ENCODE data around the gene ACSS1. TPM values are rescaled to one million over a fixed set of nuclear protein-coding genes. Genes with fewer than 3 reads are reported as not detected.

The ACSS1 gene
- total RNA-seq, 1 experiment from 2014 or later = 0.61 TPM

GRCh38 chr20:25025091-25025861 is 32.7 kb downstream of the ACSS1 start:
- H3K27me3 Mint-ChIP-seq (ENCODE audit: low read depth) = peaks cover 8% of the 10 kb centered on the region
- Histone ChIP-seq H2AFZ (ENCODE audit: low read length) (no peak overlapping the region), H4K5ac (ENCODE audit: insufficient read length, low read depth, low read length) (no peak overlapping the region), H3K79me2 (ENCODE audit: insufficient read depth, low read length) (no peaks in the 10 kb centered on the region), H3K79me1 (ENCODE audit: insufficient read depth, low read depth, low read length, poor library complexity, severe bottlenecking) (no peaks in the 10 kb centered on the region), H4K91ac (ENCODE audit: insufficient read length, low read depth, low read length) (no peak overlapping the region), H3K23ac (ENCODE audit: insufficient read length, low read depth, low read length) (no peak overlapping the region), H2BK15ac (ENCODE audit: low read depth, low read length) (no peak overlapping the region), H3K56ac (ENCODE audit: insufficient read length, low read depth, low read length) (no peak overlapping the region), H3K4me2 (ENCODE audit: insufficient read depth, insufficient read length, low read length) (no peak overlapping the region), H4K8ac (replicated peaks; ENCODE audit: insufficient read length, low read depth, low read length) (no peak overlapping the region), H3K27ac (ENCODE audit: insufficient read length, low read depth, low read length) (no peak overlapping the region), H2BK120ac (ENCODE audit: low read depth, low read length, poor library complexity, severe bottlenecking) (no peak overlapping the region), H3K4me1 (ENCODE audit: insufficient read depth, low read length) (no peaks in the 10 kb centered on the region; the same call in 1 of the 2 replicates), H3K9ac (ENCODE audit: extremely low read depth, insufficient read length, low read length) (no peak overlapping the region), H3K27me3 (ENCODE audit: insufficient read depth, low read length) (no peaks in the 10 kb centered on the region), H3K18ac (ENCODE audit: insufficient read length, low read depth, low read length) (no peak overlapping the region), H3T11ph (ENCODE audit: low read length) (no peak overlapping the region), H4K20me1 (ENCODE audit: control insufficient read depth, insufficient read depth, insufficient read length) (no peaks in the 10 kb centered on the region), H2BK20ac (ENCODE audit: low read depth, low read length, poor library complexity, severe bottlenecking) (no peak overlapping the region), H2BK12ac (ENCODE audit: insufficient read length, low read depth, low read length) (no peak overlapping the region), H3K23me2 (ENCODE audit: insufficient read length, low read depth, low read length, poor library complexity, severe bottlenecking) (no peaks in the 10 kb centered on the region), H3K9me3 (ENCODE audit: control insufficient read depth, low read depth, low read length) (no peaks in the 10 kb centered on the region), H2AK5ac (ENCODE audit: insufficient read length, low read length) (no peak overlapping the region), H2BK5ac (ENCODE audit: insufficient read length, low read length) (no peak overlapping the region), H3K4ac (ENCODE audit: low read depth, low read length) (no peak overlapping the region), H3K14ac (ENCODE audit: insufficient read depth, low read length) (no peak overlapping the region; the same call in 1 of the 2 replicates)
- no peaks in the 10 kb centered on the region for H3K9me3 Mint-ChIP-seq
- WGBS (ENCODE audit: extremely low coverage, insufficient read length, low lambda C conversion rate) = no CpG with 5 or more reads among the region's 14 CpGs
- TF ChIP-seq, protein P1, sequence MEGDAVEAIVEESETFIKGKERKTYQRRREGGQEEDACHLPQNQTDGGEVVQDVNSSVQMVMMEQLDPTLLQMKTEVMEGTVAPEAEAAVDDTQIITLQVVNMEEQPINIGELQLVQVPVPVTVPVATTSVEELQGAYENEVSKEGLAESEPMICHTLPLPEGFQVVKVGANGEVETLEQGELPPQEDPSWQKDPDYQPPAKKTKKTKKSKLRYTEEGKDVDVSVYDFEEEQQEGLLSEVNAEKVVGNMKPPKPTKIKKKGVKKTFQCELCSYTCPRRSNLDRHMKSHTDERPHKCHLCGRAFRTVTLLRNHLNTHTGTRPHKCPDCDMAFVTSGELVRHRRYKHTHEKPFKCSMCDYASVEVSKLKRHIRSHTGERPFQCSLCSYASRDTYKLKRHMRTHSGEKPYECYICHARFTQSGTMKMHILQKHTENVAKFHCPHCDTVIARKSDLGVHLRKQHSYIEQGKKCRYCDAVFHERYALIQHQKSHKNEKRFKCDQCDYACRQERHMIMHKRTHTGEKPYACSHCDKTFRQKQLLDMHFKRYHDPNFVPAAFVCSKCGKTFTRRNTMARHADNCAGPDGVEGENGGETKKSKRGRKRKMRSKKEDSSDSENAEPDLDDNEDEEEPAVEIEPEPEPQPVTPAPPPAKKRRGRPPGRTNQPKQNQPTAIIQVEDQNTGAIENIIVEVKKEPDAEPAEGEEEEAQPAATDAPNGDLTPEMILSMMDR (conservative IDR thresholded peaks at IDR 0.05) = no peak
- no peak for DNase-seq
- no peak overlapping the region for H3K27ac Mint-ChIP-seq
- H3K4me1 Mint-ChIP-seq = peaks cover under 1% of the 10 kb centered on the region in 2 experiments; a peak in 2 of 4 replicates
- no peaks in the 10 kb centered on the region for H3K36me3 Mint-ChIP-seq (ENCODE audit: insufficient read depth in 1 of 3, low read depth in 3 of 3)
- H3K4me3 Mint-ChIP-seq = no peak overlapping the region

All from H9 (cell line).